HCT116 (cell line): ENCODE results near the gene TXNDC12. TPM values are rescaled to one million over a fixed set of nuclear protein-coding genes. Genes with fewer than 3 reads are reported as not detected.

ENCODE experiments used
- ATAC-seq: fragments of 200-7000 bp; cut with Tn5 transposase; 2 replicates; pipeline ENCODE4 v1.9.1; 2020; ENCODE audit warnings: mild to moderate bottlenecking, moderate library complexity
- BruUV-seq: library from RNA; stranded (reverse); fragments of 400-500 nt; replicated peaks from 2 replicates; lab custom pipeline; 2021; lab: Mats Ljungman, UMichigan
- CTCF ChIA-PET: fragments of 300-600 bp; sonication (Branson Sonifier 250); formaldehyde crosslinking; loops from one replicate; lab custom pipeline; 2021; ENCODE audit warnings: antibody characterized with exemption; lab: Charles Lee
- POLR2A ChIA-PET: fragments of 300-600, 350-600 bp; sonication (Branson Sonifier 250); formaldehyde crosslinking; loops from one replicate; lab custom pipeline; 2021; ENCODE audit warnings: antibody characterized with exemption; lab: Charles Lee
- RAD21 ChIA-PET, 2 experiments: fragments of 300-600 bp; sonication (Branson Sonifier 250); formaldehyde crosslinking; loops; one replicate each; lab custom pipeline; 2023; ENCODE audit warnings: low total read pairs in 2 of 2; ENCODE audit not compliant: uncharacterized antibody in 2 of 2, unreplicated experiment in 2 of 2, low non-redundant PET in 1 of 2; lab: Charles Lee
- DNase-seq: peaks from one replicate; pipeline ENCODE4 v3.0.0-alpha.2; 2010; ENCODE audit warnings: low read depth, low spot score
- H2AFZ ChIP-seq: fragments of 200-600 bp; shearing (Covaris generic), sonication (generic); 2 replicates; pipeline ENCODE4 v1.6.1; 2017; ENCODE audit warnings: low read depth, mixed run types, mixed read lengths, antibody characterized with exemption, low read length; ENCODE audit not compliant: poor library complexity, severe bottlenecking
- H3K27ac ChIP-seq: 2 replicates; pipeline ENCODE4 v1.5.1; 2012; ENCODE audit warnings: low read depth, low read length
- H3K27me3 ChIP-seq: fragments of 200-600 bp; sonication (generic); 2 replicates; pipeline ENCODE4 v1.6.1; 2016; ENCODE audit warnings: mixed run types, low read length, mixed read lengths; ENCODE audit not compliant: insufficient read depth
- H3K36me3 ChIP-seq, 2 experiments: fragments of 200-500 bp in 1 of 2; fragments of 200-600 bp in 1 of 2; sonication (Bioruptor generic) in 1 of 2; sonication (generic) in 1 of 2; 2 replicates each; pipeline versions ENCODE4 v1.5.1 to v1.6.1; 2014 to 2016; ENCODE audit warnings: low read length in 2 of 2, inconsistent platforms in 1 of 2, mixed read lengths in 1 of 2, mixed run types in 1 of 2; ENCODE audit not compliant: insufficient read depth in 2 of 2, control insufficient read depth in 1 of 2
- H3K4me1 ChIP-seq, 2 experiments: fragments of 200-600 bp in 1 of 2; sonication (generic) in 1 of 2; 2 replicates each; pipeline versions ENCODE4 v1.5.1 to v1.6.1; 2012 to 2017; ENCODE audit warnings: low read length in 2 of 2, inconsistent platforms in 1 of 2, mild to moderate bottlenecking in 1 of 2, mixed read lengths in 1 of 2, mixed run types in 1 of 2, moderate library complexity in 1 of 2; ENCODE audit not compliant: insufficient read depth in 2 of 2, control insufficient read depth in 1 of 2
- H3K4me2 ChIP-seq: fragments of 200-600 bp; sonication (generic); 2 replicates; pipeline ENCODE4 v1.6.1; 2017; ENCODE audit warnings: mixed run types, low read length, mixed read lengths
- H3K4me3 ChIP-seq, 2 experiments: fragments of 200-600 bp in 1 of 2; sonication (generic) in 1 of 2; replicated peaks in 1 of 2; 2 replicates each; pipeline ENCODE4 v1.5.1; 2011 to 2016; ENCODE audit warnings: low read length in 2 of 2, control low read depth in 1 of 2, low read depth in 1 of 2, mild to moderate bottlenecking in 1 of 2, mixed read lengths in 1 of 2, mixed run types in 1 of 2
- H3K79me2 ChIP-seq: fragments of 200-600 bp; sonication (generic); 2 replicates; pipeline ENCODE4 v1.6.1; 2017; ENCODE audit warnings: mild to moderate bottlenecking, mixed run types, low read length, moderate library complexity, mixed read lengths; ENCODE audit not compliant: insufficient read depth
- H3K9ac ChIP-seq: fragments of 200-600 bp; sonication (generic); 2 replicates; pipeline ENCODE4 v1.6.1; 2016; ENCODE audit warnings: low read length, mixed read lengths
- H3K9me2 ChIP-seq: fragments of 200-600 bp; sonication (generic), shearing (Covaris generic); 2 replicates; pipeline ENCODE4 v1.6.1; 2017; ENCODE audit warnings: mixed run types, mild to moderate bottlenecking, moderate library complexity; ENCODE audit not compliant: insufficient read depth
- H3K9me3 ChIP-seq, 2 experiments: fragments of 200-500 bp in 1 of 2; fragments of 200-600 bp in 1 of 2; sonication (Bioruptor generic) in 1 of 2; sonication (generic) in 1 of 2; 2 replicates each; pipeline ENCODE4 v1.6.1; 2014 to 2017; ENCODE audit warnings: low read length in 2 of 2, mixed read lengths in 2 of 2, inconsistent platforms in 1 of 2, low read depth in 1 of 2, mild to moderate bottlenecking in 1 of 2, mixed run types in 1 of 2, moderate library complexity in 1 of 2; ENCODE audit not compliant: control insufficient read depth in 1 of 2, insufficient read depth in 1 of 2
- H4K20me1 ChIP-seq: fragments of 200-600 bp; sonication (generic), shearing (Covaris generic); 2 replicates; pipeline ENCODE4 v1.6.1; 2017; ENCODE audit warnings: mixed run types, mild to moderate bottlenecking, moderate library complexity; ENCODE audit not compliant: insufficient read depth
- ATF3 ChIP-seq: IDR thresholded peaks from 2 replicates; pipeline ENCODE4 v1.6.1; 2012
- CBX3 ChIP-seq: IDR thresholded peaks from 2 replicates; pipeline ENCODE4 v1.6.1; 2012; ENCODE audit warnings: low read depth
- CEBPB ChIP-seq: IDR thresholded peaks from 2 replicates; pipeline ENCODE4 v1.6.1; 2012; ENCODE audit warnings: low read depth
- CTCF ChIP-seq, 3 experiments: fragments of 200-600 bp in 1 of 3; sonication (generic) in 1 of 3; IDR thresholded peaks in 2 of 3; conservative IDR thresholded peaks in 1 of 3; 2 replicates each; pipeline ENCODE4 v1.5.1; 2012 to 2017; ENCODE audit warnings: low read depth in 2 of 3, low read length in 2 of 3, antibody characterized with exemption in 1 of 3, borderline replicate concordance in 1 of 3, control low read depth in 1 of 3, mild to moderate bottlenecking in 1 of 3, mixed read lengths in 1 of 3, mixed run types in 1 of 3, moderate library complexity in 1 of 3; ENCODE audit not compliant: insufficient read depth in 1 of 3
- EGR1 ChIP-seq: IDR thresholded peaks from 2 replicates; pipeline ENCODE4 v1.6.1; 2012; ENCODE audit warnings: low read depth
- ELF1 ChIP-seq: IDR thresholded peaks from 2 replicates; pipeline ENCODE4 v1.6.1; 2012; ENCODE audit warnings: low read depth, borderline replicate concordance
- EZH2 ChIP-seq: fragments of 200-600 bp; sonication (generic); IDR thresholded peaks from 2 replicates; pipeline ENCODE4 v1.6.1; 2017; ENCODE audit warnings: antibody characterized with exemption, mixed run types
- EZH2phosphoT487 ChIP-seq: fragments of 200-600 bp; IDR thresholded peaks from 2 replicates; pipeline ENCODE4 v1.6.1; 2018; ENCODE audit warnings: antibody characterized with exemption, borderline replicate concordance
- FOSL1 ChIP-seq: IDR thresholded peaks from 2 replicates; pipeline ENCODE4 v1.6.1; 2012; ENCODE audit warnings: low read depth
- JUND ChIP-seq: IDR thresholded peaks from 2 replicates; pipeline ENCODE4 v1.6.1; 2012
- RAD21 ChIP-seq: IDR thresholded peaks from 2 replicates; pipeline ENCODE4 v1.6.1; 2012; ENCODE audit warnings: low read depth, mild to moderate bottlenecking
- REST ChIP-seq: IDR thresholded peaks from 2 replicates; pipeline ENCODE4 v1.6.1; 2012; ENCODE audit warnings: low read depth
- SIN3A ChIP-seq: IDR thresholded peaks from 2 replicates; pipeline ENCODE4 v1.6.1; 2012; ENCODE audit warnings: low read depth
- SP1 ChIP-seq: IDR thresholded peaks from 2 replicates; pipeline ENCODE4 v1.6.1; 2012; ENCODE audit warnings: low read depth
- SRF ChIP-seq: IDR thresholded peaks from 2 replicates; pipeline ENCODE4 v1.6.1; 2012; ENCODE audit warnings: low read depth
- TCF7L2 ChIP-seq: IDR thresholded peaks from 2 replicates; pipeline ENCODE4 v1.7.0; 2011; ENCODE audit warnings: borderline replicate concordance, inconsistent platforms; ENCODE audit not compliant: insufficient read depth, insufficient read length; ENCODE audit errors: extremely low read depth
- YY1 ChIP-seq: IDR thresholded peaks from 2 replicates; pipeline ENCODE4 v1.6.1; 2011; ENCODE audit warnings: low read length, low read depth, moderate library complexity, mild to moderate bottlenecking; ENCODE audit not compliant: insufficient replicate concordance; ENCODE audit errors: extremely low read depth
- ZBTB33 ChIP-seq: IDR thresholded peaks from 2 replicates; pipeline ENCODE4 v1.6.1; 2011; ENCODE audit warnings: mild to moderate bottlenecking, low read length, moderate library complexity; ENCODE audit not compliant: insufficient replicate concordance; ENCODE audit errors: extremely low read depth
- ZFX ChIP-seq: fragments of 450-650 bp; IDR thresholded peaks from 2 replicates; pipeline ENCODE4 v1.6.1; 2017
- intact Hi-C: fragments of 100-400 bp; cut with micrococcal nuclease; formaldehyde crosslinking; loops from 2 replicates; pipeline ENCODE4 v1.10.0; 2022
- total RNA-seq: library from RNA; stranded (reverse); gene quantifications from one replicate; pipeline ENCODE4 v1.2.1, GENCODE V29; 2021; ENCODE audit not compliant: unreplicated experiment

The TXNDC12 gene
- total RNA-seq, 1 experiment from 2014 or later, result 82.8 TPM

DNA sequence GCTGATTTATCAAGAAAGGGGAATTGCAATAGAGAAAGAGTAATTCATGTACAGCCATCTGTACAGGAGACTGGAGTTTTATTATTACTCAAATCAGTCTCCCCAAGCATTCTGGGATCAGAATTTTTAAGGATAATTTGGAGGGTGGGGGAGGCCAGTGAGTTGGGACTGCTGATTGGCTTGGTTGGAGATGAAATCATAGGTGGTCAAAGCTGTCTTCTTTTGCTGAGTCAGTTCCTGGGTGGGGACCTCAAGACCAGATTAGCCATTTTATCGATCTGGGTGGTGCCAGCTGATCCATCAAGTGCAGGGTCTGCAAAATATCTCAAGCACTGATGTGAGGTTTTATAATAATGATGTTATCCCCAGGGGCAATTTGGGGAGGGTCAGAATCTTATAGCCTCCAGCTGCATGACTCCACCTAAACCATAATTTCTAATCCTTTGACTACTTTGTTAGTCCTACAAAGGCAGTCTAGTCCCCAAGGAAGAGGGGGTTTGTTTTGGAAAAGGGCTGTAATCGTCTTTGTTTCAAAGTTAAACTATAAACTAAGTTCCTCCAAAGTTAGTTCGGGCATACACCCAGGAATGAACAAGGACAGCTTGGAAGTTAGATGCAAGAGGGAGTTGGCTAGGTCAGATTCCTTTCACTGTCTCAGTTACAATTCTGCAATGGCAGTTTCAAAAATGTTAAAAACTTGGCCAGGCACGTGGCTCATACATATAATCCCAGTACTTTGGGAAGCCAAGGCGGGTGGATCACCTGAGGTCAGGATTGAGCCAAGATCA, 47.6 kb downstream of the TXNDC12 start:
- Histone ChIP-seq H3K4me2 (no peak overlapping the region), H3K4me3 (no peak overlapping the region), H2AFZ (no peak overlapping the region), H3K9me2 (no peaks in the 10 kb centered on the region), H3K9ac (no peak overlapping the region), H3K36me3 (no peaks in the 10 kb centered on the region), H3K27me3 (no peaks in the 10 kb centered on the region), H3K27ac (no peak overlapping the region), H3K79me2 (no peaks in the 10 kb centered on the region), H4K20me1 (no peaks in the 10 kb centered on the region), H3K4me1 (no peaks in the 10 kb centered on the region), H3K9me3 (no peaks in the 10 kb centered on the region)
- intact Hi-C loops, result loop anchor here (10.0 kb wide), 1 partner anchor 383 kb away; no protein-coding TSS in a partner anchor
- no TSS peak for BruUV-seq
- POLR2A ChIA-PET, result no interaction called here
- RAD21 ChIA-PET, result no interaction called here
- CTCF ChIA-PET, result no interaction called here
- no peak for ATAC-seq
- DNase-seq, result no peak
- TF ChIP-seq ELF1 (no peak), TCF7L2 (no peak), CEBPB (no peak), SRF (no peak), RAD21 (no peak), CBX3 (no peak), ZFX (no peak), ATF3 (no peak), SP1 (no peak), JUND (no peak), EZH2phosphoT487 (no peak), EZH2 (no peak), SIN3A (no peak), YY1 (no peak), FOSL1 (no peak), REST (no peak), ZBTB33 (no peak), EGR1 (no peak), CTCF (IDR thresholded peaks at IDR 0.05 in 2 of 3, conservative IDR thresholded peaks at IDR 0.05 in 1 of 3; ENCODE audit: borderline replicate concordance in 1 of 3, insufficient read depth in 1 of 3, low read depth in 2 of 3, low read length in 2 of 3) (no peak)
